DMS53 treated with DMSO at 0.1 percent for 48 hours (cell line): ENCODE measurements around the gene ANXA9.

Source experiments
- DNase-seq: peaks from one replicate; lab custom pipeline; 2025; ENCODE audit not compliant: unreplicated experiment; lab: John Stamatoyannopoulos, UW

Gene ANXA9, protein sequence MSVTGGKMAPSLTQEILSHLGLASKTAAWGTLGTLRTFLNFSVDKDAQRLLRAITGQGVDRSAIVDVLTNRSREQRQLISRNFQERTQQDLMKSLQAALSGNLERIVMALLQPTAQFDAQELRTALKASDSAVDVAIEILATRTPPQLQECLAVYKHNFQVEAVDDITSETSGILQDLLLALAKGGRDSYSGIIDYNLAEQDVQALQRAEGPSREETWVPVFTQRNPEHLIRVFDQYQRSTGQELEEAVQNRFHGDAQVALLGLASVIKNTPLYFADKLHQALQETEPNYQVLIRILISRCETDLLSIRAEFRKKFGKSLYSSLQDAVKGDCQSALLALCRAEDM

DNA sequence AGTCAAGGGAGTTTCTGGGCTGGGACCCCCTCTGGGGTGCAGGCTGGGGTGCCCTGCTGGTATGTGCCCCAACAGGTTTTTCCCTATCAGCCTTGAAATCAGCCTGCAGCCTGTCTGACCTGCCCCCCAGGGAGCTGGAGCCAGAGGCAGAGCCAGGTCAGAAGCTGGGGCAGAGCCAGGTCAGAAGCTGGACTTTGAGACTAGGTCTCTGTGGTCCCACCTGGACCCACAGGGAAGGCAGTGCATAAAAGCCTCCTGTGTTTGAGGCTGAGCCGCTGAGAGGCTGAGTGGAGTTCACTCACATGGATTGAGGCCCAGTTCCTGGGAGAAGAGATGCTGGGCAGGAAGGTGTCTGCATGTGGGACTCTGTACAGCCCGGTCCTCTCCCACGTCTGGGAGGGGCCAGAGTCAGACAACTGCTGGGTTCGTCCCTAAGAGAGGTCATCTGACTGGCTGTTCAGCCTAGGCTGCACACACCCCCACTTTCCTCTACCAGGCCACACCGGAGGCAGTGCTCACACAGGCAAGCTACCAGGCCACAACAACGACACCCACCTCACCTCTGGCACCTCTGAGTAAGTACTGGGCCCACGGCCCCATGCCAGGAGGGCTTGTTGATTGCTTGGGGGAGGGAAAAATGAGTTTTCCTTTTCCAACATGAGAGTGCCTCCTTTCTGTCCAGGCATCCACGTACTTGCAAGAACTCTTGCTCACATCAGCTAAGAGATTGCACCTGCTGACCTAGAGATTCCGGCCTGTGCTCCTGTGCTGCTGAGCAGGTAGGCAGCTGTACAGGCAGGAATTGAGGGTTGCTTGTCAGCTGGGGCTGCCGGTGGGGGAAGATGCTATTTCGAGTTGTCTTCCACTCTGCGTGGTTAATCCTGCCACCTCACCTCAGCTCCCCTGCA, at the start of gene ANXA9:
ANXA9 (plus strand) TSS at position 488 of the 908 bp plus-strand sequence. CDS start 814 bp downstream, outside the sequence.
- peak; percentile 12 for DNase-seq

DNA sequence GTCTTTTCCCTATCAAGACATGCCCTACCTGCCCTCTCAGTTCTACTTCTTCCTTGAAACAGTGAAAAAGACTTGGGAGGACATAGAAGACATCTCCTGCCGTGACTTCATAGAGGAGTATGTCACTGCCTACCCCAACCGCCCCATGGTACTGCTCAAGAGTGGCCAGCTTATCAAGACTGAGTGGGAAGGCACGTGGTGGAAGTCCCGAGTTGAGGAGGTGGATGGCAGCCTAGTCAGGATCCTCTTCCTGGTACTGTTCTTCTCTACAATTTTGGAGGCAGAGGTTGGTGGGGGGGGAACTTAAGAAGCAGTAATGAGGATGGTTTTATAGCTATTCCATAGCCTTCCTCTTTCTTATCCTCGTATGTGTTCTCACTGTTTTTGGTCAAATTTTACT, 37.2 kb upstream of the ANXA9 start:
- no peak for DNase-seq

DNA sequence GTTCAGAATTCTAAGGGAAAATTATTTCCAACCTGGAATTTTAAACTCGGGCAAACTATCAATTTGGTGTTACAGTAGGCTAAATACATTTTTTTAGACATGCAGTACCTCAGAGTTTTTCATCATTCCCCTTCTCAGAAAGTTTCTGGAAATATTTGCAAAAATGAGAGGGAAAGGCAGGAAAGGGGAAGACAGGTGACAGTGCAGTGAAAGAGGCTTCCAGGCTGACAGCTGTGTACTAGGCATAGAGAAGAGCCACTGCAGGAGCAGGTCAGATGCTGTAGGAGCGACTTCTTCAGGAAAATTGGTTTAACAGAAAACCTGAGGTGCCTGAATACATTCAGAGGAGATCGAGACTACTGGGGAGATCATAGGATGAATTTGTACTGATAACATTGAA, 27.4 kb upstream of the ANXA9 start:
- DNase-seq = no peak

DNA sequence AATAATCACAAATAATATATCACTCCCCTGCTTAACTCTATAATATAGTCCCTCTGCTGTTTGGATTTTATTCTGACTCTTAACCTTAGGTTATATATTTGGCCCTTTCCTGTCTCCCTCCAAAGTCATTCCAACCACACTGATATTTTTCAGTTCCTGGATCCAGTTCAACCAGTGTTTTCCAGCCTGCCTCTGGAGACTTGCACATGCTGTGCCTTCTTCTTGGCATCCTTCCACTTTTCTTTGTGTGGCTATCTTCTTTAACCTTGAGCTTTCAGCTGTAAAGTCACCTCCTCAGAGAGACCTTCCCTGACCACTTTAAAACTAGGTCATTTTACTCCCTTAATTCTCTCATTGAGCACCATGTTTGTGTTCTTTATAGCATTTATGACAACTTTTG, 26.8 kb upstream of the ANXA9 start:
- no peak for DNase-seq

DNA sequence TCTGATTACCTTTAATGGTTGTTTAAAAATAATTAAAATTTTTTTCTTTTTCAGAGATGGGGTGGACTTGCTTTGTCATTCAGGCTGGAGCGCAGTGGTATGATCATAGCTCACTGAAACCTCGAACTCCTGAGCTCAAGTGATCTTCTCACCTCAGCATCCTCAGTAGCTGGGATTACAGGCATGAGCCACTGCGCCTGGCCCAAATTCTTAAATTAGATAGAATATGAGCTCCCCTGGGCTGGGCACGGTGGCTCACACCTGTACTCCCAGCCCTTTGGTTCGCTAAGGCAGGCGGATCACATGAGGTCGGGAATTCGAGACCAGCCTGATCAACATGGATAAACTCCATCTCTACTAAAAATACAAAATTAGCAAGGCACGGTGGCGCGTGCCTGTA, 24.4 kb upstream of the ANXA9 start:
- no peak for DNase-seq

DNA sequence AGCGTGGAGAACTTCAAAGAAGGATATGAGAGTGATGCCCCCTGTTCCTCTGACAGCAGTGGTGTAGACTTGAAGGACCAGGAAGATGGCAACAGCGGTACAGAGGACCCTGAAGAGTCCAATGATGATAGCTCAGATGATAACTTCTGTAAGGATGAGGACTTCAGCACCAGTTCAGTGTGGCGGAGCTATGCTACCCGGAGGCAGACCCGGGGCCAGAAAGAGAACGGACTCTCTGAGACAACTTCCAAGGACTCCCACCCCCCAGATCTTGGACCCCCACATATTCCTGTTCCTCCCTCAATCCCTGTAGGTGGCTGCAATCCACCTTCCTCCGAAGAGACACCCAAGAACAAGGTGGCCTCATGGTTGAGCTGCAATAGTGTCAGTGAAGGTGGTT, 21.4 kb upstream of the ANXA9 start:
- DNase-seq = no peak

DNA sequence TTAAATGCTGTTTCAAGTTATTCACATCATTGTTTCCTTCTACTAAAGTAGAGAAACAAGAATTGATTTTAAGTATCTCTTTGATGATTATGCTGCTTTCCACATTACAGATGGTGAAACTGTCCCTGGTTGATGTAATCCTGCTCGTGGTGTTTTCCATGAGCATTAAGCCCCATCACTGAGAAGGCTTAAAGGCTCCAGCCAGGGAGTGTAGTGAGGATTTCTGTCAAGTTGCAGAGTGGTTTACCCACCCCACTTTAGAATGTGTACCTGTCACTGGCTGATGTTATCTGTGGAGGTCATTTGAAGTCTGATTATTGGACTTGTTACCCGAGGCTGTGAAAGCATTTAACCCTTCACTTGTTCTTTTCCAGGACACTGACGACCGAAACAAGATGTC, 20.3 kb upstream of the ANXA9 start:
- no peak for DNase-seq

DNA sequence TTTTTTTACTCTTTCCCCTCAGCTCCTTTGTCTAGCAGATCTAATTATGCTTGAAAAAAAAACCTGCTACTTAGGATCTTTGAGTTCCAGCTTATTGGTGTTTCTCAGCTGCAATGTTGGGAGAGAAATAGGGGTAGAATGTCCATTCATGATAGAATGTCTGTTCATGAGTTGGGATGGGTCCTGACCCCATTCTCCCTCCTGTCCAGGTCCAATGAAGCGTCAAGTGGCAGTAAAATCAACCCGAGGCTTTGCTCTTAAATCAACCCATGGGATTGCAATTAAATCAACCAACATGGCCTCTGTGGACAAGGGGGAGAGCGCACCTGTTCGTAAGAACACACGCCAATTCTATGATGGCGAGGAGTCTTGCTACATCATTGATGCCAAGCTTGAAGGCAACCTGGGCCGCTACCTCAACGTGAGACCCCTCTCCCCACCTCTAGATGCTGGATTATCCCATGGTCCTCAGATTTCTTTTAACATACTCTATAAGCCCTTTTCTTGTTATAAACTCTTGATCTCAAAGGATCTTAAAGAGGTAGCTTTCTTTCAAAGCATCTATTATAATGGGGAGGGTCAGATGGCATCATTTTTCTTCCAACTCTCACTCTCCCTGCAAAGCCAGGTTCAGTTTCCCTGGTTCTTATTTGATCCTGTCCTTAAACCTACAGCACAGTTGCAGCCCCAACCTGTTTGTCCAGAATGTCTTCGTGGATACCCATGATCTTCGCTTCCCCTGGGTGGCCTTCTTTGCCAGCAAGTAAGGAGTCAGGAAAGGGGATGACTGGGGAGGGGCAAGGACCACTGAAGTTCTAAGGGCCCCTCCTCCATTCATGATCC, 18.6 kb upstream of the ANXA9 start:
- no peak for DNase-seq

DNA sequence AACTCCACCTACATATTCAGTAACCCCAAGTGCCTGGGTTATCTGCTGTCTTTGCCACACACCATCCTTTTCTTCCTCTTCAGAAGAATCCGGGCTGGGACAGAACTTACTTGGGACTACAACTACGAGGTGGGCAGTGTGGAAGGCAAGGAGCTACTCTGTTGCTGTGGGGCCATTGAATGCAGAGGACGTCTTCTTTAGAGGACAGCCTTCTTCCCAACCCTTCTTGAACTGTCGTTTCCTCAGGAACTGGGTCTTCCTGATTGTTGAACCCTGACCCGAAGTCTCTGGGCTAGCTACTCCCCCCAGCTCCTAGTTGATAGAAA, 18.0 kb upstream of the ANXA9 start:
- no peak for DNase-seq

DNA sequence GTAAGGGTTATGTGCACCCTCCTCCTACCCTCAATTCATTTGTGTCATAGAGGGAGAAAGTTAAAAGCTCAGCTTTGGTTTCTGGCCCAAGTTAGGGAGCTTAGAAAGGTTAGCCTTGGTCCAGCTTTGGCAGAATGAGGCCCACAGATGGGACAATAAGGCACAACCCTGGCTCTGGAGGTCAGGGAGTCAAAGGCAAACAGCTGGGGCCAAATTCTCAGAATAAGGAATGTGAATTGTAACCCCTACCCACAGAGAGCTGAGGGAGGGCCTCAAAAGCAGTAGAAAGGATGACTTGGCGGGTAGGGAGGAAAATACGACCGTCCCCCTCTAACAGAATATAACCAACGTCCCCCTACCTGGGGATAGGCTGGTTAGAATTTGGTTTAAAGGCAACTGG, 16.5 kb upstream of the ANXA9 start:
- DNase-seq = no peak

DNA sequence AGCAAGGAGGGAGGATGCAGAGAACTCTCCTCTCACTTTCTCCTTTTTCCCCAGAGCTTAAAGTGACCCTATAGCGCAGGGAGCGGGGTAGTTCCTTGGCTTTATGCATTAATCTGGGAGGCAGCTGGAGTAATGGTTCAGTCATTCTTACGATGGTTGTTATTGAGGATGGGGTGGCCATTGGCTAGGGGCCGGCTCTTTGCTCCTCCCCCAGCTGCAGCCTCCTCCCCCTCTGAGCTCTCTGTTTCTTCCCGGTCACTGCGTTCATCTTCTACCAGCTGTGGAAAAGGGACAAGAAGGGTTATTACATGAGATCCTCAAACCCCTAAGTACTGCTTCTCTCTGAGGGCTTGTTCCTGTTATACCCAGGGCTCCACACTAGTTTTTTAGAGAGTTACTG, 16.1 kb upstream of the ANXA9 start:
- no peak for DNase-seq

DNA sequence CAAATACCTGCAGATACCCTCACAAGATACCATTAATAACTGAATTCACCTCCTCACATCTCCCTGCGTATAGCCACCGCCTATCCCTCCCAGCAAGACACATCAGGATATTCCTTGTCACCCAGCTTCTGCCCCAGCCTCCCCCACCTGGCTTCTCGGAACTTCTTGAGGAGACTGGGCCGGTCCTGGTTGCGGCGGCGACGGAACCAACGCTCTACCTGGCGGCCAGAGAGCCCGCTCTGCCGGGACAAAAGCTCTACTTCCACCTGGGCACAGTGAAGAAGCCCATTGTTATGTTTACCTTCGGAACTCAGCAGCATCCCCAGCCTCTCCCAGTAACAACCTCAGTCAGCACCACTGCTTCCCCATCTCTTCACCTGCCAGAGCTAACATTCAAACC, 14.2 kb upstream of the ANXA9 start:
- no peak for DNase-seq

DNA sequence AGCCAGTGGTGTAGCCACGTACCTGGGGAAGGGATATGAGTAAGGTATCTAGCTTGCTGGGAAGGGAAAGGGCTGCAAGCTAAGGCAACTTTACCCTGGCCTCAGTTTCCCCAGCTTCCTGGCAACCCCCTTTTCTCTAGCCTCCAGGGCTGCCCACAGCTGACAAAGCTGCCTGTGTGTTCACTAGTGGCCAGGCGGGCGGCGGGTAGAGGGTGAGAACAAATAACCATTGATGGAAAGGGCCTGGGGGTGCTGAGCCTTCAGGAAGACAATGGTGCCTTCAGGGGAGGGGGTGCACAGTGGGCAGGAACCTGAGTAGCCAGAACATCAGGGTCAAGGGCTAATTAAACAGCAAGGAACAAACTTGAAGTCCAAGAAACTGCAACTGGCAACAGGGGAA, 13.6 kb upstream of the ANXA9 start:
- DNase-seq = no peak

DNA sequence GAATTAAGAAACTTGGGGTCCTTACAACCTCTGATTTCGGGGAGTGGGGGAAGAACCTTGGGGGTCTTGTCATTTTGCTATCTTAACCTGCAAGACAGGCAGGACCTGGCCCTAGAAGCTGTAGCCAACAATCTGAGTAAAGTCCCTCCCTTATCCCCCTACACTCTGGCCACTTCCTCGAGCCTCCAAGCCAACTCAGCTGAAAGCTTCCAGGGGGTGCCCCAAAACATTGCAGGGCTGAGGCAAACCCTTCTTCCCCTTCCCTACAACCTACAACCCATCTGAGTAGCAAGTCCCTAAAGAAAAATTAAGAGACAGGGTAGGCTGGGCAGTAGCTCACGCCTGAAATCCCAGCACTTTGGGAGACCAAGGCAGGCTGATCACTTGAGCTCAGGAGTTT, 12.5 kb upstream of the ANXA9 start:
- DNase-seq = no peak

DNA sequence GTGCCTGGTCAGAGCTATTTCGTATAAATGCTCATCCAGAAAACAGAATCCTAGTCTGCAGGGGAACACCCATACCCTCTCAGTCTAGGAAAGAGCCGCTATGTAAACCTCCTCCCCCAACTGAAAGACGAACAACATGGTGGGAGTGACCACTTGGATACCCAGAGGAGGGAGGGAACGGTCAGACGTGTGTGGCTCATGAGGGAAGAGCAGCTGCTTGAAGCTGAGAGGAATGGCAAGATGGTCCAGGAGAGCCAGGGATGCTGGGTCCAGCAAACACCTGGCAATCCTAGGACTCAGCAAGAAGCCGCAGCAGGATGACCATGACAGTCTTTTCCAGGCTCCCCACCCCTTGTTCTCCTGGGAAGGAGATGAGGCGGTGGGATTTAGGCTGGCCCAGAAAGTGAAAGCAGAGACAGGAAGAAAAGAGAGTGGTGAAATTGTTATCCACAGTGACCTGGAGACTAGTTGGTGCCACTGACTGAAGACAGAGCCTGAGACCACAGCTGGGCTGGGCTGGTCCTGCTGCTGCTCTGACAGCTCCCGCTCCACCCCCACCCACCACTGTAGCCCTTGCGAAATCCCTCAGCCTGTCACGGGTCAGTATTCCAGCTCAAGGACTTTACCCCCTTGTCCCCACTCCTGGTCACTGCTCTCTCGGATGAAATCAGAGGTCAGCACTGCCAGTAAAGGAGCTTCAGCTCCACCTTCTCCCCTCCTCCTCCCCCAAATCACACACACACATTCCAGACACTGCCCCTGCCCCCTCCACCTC, 11.1 kb upstream of the ANXA9 start:
- DNase-seq = no peak

DNA sequence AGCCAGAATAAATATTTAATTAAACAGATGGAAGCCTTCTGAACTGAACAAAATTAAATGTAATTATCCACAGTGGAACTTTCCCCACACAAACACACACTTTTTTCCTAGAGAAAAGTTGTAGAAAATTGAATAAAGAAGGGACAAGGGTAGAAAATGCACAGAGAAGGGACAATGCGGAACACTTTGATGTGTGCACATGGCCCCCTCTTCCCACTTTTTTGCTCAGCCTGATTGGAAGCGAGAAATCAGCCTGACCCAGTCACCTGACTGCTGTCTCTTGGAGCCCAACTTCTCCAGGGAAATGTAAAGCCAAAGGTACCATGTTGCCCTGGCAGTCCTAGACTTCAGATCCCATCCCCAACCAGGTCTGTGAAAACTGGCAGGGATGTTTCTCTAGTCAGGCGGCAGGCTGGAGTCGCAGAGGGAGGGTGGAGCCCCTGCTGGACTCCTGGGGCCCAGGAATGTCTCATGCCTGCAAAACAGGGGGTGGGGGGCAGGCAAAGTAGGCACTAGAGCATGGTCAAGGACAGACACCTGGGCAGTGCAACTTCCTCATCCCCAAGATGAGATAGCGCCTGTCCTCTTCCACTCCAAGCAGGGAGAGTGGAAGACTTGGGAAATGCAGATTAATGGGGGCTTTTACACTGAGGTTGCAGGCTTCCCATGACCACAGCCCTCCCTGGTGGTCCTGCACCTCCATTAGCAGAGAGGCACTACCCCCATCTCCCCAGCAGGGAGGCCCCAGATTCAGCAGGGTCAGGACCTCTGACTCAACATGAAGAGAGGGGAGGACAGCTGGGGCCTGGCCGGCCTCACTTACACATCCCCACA, 10.3 kb upstream of the ANXA9 start:
- no peak for DNase-seq

DNA sequence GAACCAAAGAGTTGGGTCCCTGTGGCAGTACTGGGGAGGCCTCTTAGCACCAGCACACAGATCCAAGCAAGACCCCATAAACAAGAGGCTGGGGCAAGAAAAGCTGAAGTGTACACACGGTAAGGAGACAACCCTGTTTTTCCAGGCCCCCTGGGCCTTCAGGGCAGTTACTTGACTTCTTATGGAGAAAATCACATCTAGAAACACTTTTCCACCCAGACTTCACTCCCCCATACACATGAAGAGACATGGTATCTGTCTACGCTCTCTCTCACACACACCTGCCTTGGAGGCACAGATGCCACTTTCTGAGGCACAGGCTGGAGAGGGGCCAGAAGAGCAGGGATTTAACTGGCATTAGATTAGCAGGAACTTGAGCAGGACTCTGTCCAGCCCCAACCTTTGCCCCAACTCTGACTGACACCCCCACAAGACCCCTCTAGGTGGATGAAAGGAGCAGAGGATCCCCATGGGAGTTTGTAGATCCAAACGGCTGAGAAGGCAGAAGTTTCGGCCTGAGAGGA, 9.6 kb upstream of the ANXA9 start:
- DNase-seq = no peak

DNA sequence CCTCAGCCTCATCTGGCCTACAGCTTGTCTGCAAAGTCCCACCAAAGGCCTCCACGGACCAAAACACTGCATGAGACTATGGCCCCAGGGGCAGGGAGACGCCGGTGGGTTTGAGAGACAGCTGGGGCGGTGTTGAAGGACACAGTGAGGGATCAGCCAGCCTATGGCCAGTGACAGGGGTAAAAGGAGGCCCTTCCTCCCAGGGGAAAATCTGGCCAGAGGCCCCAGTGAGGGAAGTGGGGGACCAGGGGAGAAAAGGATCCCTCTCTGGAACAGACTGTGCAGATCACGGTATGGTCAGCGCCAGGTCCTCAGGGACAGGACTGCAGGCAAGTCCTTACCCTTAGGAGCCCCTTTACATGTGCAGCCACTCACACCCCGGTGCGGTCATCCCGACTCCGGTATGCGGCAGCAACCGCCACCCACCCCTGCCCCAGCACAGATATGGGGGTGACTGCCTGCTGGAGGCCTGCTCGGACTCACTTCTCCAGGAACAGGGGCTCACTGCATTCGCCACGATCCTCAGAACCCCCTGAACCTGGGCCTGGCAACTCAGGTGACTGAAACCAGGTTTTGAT, 8.7 kb upstream of the ANXA9 start:
- DNase-seq = no peak

DNA sequence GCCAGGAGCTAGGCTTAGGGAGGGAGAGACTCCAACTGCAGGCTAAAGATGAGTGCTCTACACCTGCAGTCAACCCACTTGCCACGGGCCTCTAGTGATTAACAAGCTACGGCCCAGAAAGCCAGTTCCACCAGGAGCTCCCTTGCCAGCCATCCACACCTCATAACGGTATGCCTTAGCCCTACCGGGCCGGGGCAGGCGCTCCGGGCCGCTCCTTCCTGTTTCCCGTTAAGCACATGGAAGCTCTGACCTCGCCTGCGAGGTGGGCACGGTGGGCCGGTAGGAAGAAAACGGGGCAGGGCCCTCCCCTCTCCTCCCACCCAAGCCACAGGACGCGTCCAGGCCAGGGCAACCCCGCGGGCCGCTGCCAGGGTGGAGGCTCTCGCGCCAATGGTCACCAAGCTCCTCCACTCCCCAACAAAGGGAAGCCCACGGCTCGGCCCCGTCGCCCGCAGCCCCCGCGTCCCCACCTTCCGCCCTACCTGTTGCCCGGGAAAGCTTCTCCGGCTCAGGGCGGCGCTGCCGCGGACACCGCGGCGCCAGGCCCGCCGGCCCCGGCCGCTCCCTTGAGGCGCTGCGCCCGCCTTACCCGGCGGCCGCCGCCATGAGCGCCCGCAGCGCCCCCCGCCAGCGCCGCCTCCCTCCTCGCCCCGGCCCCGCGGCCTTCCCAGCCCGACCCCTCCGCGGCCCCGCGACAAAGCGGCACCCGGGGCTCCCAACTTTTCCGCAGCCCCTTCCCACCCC, 8.1 kb upstream of the ANXA9 start:
- peak; percentile 13 for DNase-seq
